Gastrocnemius medialis (tissue), 4 donors: Measurements from ENCODE around the gene ZNF366.

Source experiments
- POLR2A ChIP-seq, 2 donors: fragments of 450-650 bp; IDR thresholded peaks; one replicate each; pipeline ENCODE4 v1.6.1; 2017; ENCODE audit warnings: antibody characterized with exemption in 2 of 2, mild to moderate bottlenecking in 2 of 2, moderate library complexity in 2 of 2
- TF ChIP-seq, protein P1 (sequence below), 5 experiments: fragments of 450-650 bp in 3 of 5; fragments of 200-600 bp in 2 of 5; sonication (generic) in 2 of 5; IDR thresholded peaks in 4 of 5; conservative IDR thresholded peaks in 1 of 5; 1 replicate in 4 of 5; 2 replicates in 1 of 5; pipeline ENCODE4 v1.5.1; 2016 to 2019; ENCODE audit warnings: antibody characterized with exemption in 5 of 5, mild to moderate bottlenecking in 3 of 5, moderate library complexity in 3 of 5

DNA sequence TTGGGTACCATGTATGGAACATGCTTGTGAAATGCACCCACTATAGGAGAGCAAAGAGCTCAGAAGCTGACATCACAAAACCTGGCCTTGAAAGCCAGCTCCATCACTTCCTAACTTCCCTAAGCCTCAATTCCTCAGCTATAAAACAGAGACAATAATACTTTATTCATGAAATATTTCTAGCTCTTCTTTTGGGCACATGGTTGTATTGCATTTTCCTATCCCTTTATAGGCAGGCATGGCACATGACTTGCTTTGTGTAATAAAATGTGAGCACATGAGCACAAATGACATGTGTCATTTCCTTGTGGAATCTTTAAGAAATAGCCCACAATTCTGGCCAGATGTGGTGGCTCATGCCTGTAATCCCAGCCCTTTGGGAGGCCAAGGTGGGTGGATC is 18.5 kb downstream of the ZNF366 start:
- TF ChIP-seq, protein P1, sequence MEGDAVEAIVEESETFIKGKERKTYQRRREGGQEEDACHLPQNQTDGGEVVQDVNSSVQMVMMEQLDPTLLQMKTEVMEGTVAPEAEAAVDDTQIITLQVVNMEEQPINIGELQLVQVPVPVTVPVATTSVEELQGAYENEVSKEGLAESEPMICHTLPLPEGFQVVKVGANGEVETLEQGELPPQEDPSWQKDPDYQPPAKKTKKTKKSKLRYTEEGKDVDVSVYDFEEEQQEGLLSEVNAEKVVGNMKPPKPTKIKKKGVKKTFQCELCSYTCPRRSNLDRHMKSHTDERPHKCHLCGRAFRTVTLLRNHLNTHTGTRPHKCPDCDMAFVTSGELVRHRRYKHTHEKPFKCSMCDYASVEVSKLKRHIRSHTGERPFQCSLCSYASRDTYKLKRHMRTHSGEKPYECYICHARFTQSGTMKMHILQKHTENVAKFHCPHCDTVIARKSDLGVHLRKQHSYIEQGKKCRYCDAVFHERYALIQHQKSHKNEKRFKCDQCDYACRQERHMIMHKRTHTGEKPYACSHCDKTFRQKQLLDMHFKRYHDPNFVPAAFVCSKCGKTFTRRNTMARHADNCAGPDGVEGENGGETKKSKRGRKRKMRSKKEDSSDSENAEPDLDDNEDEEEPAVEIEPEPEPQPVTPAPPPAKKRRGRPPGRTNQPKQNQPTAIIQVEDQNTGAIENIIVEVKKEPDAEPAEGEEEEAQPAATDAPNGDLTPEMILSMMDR (IDR thresholded peaks at IDR 0.05 in 4 of 5, conservative IDR thresholded peaks at IDR 0.05 in 1 of 5), result no peak
- no peak for TF ChIP-seq POLR2A (IDR thresholded peaks at IDR 0.05)
